CD14-positive monocyte (primary cell): ENCODE measurements around the gene MYO7A. TPM values are rescaled to one million over a fixed set of nuclear protein-coding genes. Genes with fewer than 3 reads are reported as not detected.

Experiments
- DNase-seq, 3 donors: peaks; one replicate each; pipeline ENCODE4 v3.0.0-alpha.2; 2011 to 2022
- H2AFZ ChIP-seq: 2 replicates; pipeline ENCODE4 v1.6.0; 2012; ENCODE audit warnings: mild to moderate bottlenecking, low read depth, low read length, inconsistent platforms; ENCODE audit not compliant: insufficient read depth, poor library complexity, severe bottlenecking
- H3K27ac ChIP-seq, 2 donors: 1 replicate in 1 of 2; 2 replicates in 1 of 2; pipeline ENCODE4 v1.5.1; 2012 to 2013; ENCODE audit warnings: low read length in 2 of 2, control low read depth in 1 of 2, inconsistent platforms in 1 of 2, low read depth in 1 of 2, mild to moderate bottlenecking in 1 of 2
- H3K27me3 ChIP-seq, 2 donors: one replicate each; pipeline versions ENCODE4 v1.6.0 to v1.6.1; 2011 to 2013; ENCODE audit warnings: low read length in 2 of 2; ENCODE audit not compliant: control insufficient read depth in 2 of 2, insufficient read depth in 2 of 2
- H3K36me3 ChIP-seq, 2 donors: replicated peaks in 1 of 2; 1 replicate in 1 of 2; 2 replicates in 1 of 2; pipeline versions ENCODE4 v1.5.1 to v1.6.1; 2012 to 2013; ENCODE audit warnings: low read length in 2 of 2, control low read depth in 1 of 2, inconsistent platforms in 1 of 2, mild to moderate bottlenecking in 1 of 2; ENCODE audit not compliant: insufficient read depth in 2 of 2, control insufficient read depth in 1 of 2
- H3K4me1 ChIP-seq, 2 donors: 1 replicate in 1 of 2; 2 replicates in 1 of 2; pipeline versions ENCODE4 v1.5.1 to v1.6.1; 2012 to 2013; ENCODE audit warnings: low read length in 2 of 2, control low read depth in 1 of 2, inconsistent platforms in 1 of 2, mild to moderate bottlenecking in 1 of 2, moderate library complexity in 1 of 2; ENCODE audit not compliant: insufficient read depth in 2 of 2, control insufficient read depth in 1 of 2
- H3K4me2 ChIP-seq: replicated peaks from 2 replicates; pipeline ENCODE3; 2012; ENCODE audit warnings: low read length, moderate library complexity, mild to moderate bottlenecking; ENCODE audit not compliant: poor library complexity, severe bottlenecking; ENCODE audit errors: extremely low read depth
- H3K4me3 ChIP-seq, 3 experiments: fragments of 200-600 bp in 1 of 3; sonication (generic) in 1 of 3; replicated peaks in 1 of 3; 1 replicate in 2 of 3; 2 replicates in 1 of 3; pipeline ENCODE4 v1.5.1; 2011 to 2013; ENCODE audit warnings: low read length in 3 of 3, mild to moderate bottlenecking in 3 of 3, control low read depth in 2 of 3, low read depth in 2 of 3, inconsistent platforms in 1 of 3, moderate library complexity in 1 of 3
- H3K79me2 ChIP-seq: 2 replicates; pipeline ENCODE4 v1.6.0; 2012; ENCODE audit warnings: mild to moderate bottlenecking, control low read depth, inconsistent platforms, low read length, moderate library complexity; ENCODE audit not compliant: insufficient read depth
- H3K9ac ChIP-seq: 2 replicates; pipeline ENCODE4 v1.6.0; 2017; ENCODE audit warnings: low read length, mild to moderate bottlenecking; ENCODE audit not compliant: insufficient read depth, poor library complexity, severe bottlenecking
- H3K9me3 ChIP-seq, 2 donors: replicated peaks in 1 of 2; 1 replicate in 1 of 2; 2 replicates in 1 of 2; pipeline versions ENCODE4 v1.5.1 to v1.6.1; 2012 to 2013; ENCODE audit warnings: low read length in 2 of 2, control low read depth in 1 of 2; ENCODE audit not compliant: control insufficient read depth in 1 of 2, insufficient read depth in 1 of 2
- H4K20me1 ChIP-seq: 2 replicates; pipeline ENCODE4 v1.6.0; 2012; ENCODE audit warnings: mild to moderate bottlenecking, low read length, control low read depth, moderate library complexity; ENCODE audit not compliant: insufficient read depth
- H3K27ac Mint-ChIP-seq, 7 donors: one replicate each; pipeline ENCODE4 v1.8.0; 2020; ENCODE audit warnings: mild to moderate bottlenecking in 7 of 7, mixed read lengths in 7 of 7, moderate library complexity in 6 of 7, inconsistent platforms in 2 of 7
- H3K27me3 Mint-ChIP-seq, 3 donors: one replicate each; pipeline ENCODE4 v1.8.0; 2021 to 2022; ENCODE audit warnings: low read depth in 3 of 3, mild to moderate bottlenecking in 3 of 3, mixed read lengths in 3 of 3, moderate library complexity in 3 of 3, inconsistent platforms in 1 of 3
- H3K36me3 Mint-ChIP-seq, 2 donors: one replicate each; pipeline ENCODE4 v1.8.0; 2020; ENCODE audit warnings: mixed read lengths in 2 of 2, inconsistent platforms in 1 of 2, mild to moderate bottlenecking in 1 of 2
- H3K4me1 Mint-ChIP-seq: one replicate; pipeline ENCODE4 v1.8.0; 2020; ENCODE audit warnings: mild to moderate bottlenecking, mixed read lengths
- H3K4me3 Mint-ChIP-seq, 2 donors: one replicate each; pipeline ENCODE4 v1.8.0; 2020; ENCODE audit warnings: mild to moderate bottlenecking in 2 of 2, mixed read lengths in 2 of 2, moderate library complexity in 1 of 2
- H3K9me3 Mint-ChIP-seq, 7 donors: one replicate each; pipeline ENCODE4 v1.8.0; 2020 to 2022; ENCODE audit warnings: mixed read lengths in 7 of 7, mild to moderate bottlenecking in 6 of 7, moderate library complexity in 6 of 7, inconsistent platforms in 2 of 7
- WGBS: methylation state at CpG from one replicate; pipeline ENCODE4 v1.1.5; 2013; ENCODE audit warnings: missing lambda C conversion rate; ENCODE audit not compliant: insufficient coverage; 5-methylcytosine and 5-hydroxymethylcytosine counted together
- intact Hi-C, 2 donors: fragments of 100-400 bp; cut with micrococcal nuclease; formaldehyde crosslinking; loops; one replicate each; pipeline versions ENCODE4 v1.15.0 to v1.15.1; 2023
- polyA plus RNA-seq, 3 donors: library from polyadenylated mRNA; depleted of rRNA in 1 of 3; unstranded in 2 of 3; stranded (reverse) in 1 of 3; fragments of 300-500 nt in 2 of 3; fragments of >200 nt in 1 of 3; fragmentation: Illumina TruSeq in 2 of 3; gene quantifications; 1 replicate in 2 of 3; 2 replicates in 1 of 3; pipeline ENCODE4 v1.2.3, GENCODE V29; 2012 to 2021
- TF ChIP-seq, protein P1 (sequence below): fragments of 200-600 bp; IDR thresholded peaks from one replicate; pipeline ENCODE4 v1.8.0; 2022; ENCODE audit warnings: antibody characterized with exemption, mild to moderate bottlenecking

MYO7A gene
- polyA plus RNA-seq, 3 donors = 3.5 to 7.8 (median 3.6) TPM

DNA sequence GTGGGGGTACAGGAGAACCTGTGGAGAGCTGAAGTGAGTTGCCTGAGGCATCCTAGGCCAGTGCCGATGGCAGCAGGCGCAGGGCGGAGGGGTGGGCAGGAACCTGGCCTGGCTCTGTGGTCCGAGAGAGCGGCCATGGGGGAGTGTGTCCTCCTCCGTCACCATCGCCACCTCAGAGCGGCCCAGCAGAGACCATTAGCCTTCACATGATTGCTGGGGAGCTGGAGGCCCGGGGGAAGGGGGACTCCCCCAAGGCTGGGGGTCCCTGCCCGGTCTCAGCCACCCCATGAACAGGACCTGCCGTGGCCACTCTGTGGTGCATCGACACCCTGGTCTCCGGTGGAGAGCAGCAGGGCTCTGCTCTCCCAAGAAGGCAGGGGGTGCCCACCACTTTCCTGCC is 21.3 kb upstream of the MYO7A start:
- WGBS = 98% methylated on average over 10 of the region's 13 CpGs
- Mint-ChIP-seq H3K36me3 (no peaks in the 10 kb centered on the region), H3K27me3 (peaks cover 1 to 10% (median 3%) of the 10 kb centered on the region in 3 donors)

GRCh38 chr11:77107950-77108349 is 20.1 kb upstream of the MYO7A start:
- Histone ChIP-seq H3K4me3 (no peak overlapping the region), H2AFZ (no peak overlapping the region), H3K4me2 (no peak overlapping the region), H3K9me3 (no peaks in the 10 kb centered on the region), H3K9ac (no peak overlapping the region), H3K36me3 (no peaks in the 10 kb centered on the region), H4K20me1 (no peaks in the 10 kb centered on the region), H3K79me2 (no peaks in the 10 kb centered on the region), H3K4me1 (no peaks in the 10 kb centered on the region), H3K27ac (no peak overlapping the region), H3K27me3 (no peaks in the 10 kb centered on the region)
- Mint-ChIP-seq H3K4me1 (peaks cover 6% of the 10 kb centered on the region), H3K9me3 (no peaks in the 10 kb centered on the region), H3K27ac (no peak overlapping the region), H3K36me3 (no peaks in the 10 kb centered on the region), H3K27me3 (peaks cover 3 to 8% (median 3%) of the 10 kb centered on the region in 3 donors), H3K4me3 (no peak overlapping the region)
- TF ChIP-seq, protein P1, sequence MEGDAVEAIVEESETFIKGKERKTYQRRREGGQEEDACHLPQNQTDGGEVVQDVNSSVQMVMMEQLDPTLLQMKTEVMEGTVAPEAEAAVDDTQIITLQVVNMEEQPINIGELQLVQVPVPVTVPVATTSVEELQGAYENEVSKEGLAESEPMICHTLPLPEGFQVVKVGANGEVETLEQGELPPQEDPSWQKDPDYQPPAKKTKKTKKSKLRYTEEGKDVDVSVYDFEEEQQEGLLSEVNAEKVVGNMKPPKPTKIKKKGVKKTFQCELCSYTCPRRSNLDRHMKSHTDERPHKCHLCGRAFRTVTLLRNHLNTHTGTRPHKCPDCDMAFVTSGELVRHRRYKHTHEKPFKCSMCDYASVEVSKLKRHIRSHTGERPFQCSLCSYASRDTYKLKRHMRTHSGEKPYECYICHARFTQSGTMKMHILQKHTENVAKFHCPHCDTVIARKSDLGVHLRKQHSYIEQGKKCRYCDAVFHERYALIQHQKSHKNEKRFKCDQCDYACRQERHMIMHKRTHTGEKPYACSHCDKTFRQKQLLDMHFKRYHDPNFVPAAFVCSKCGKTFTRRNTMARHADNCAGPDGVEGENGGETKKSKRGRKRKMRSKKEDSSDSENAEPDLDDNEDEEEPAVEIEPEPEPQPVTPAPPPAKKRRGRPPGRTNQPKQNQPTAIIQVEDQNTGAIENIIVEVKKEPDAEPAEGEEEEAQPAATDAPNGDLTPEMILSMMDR = no peak
- no peak for DNase-seq
- intact Hi-C loops = no loop called here
- WGBS = 100% methylated on average over 2 of the region's 3 CpGs

More for the DNA sequence above, 21.3 kb upstream of the MYO7A start:
- Histone ChIP-seq H3K4me2 (no peak overlapping the region), H3K27ac (no peak overlapping the region), H3K36me3 (no peaks in the 10 kb centered on the region), H4K20me1 (no peaks in the 10 kb centered on the region), H3K4me1 (no peaks in the 10 kb centered on the region), H2AFZ (no peak overlapping the region), H3K4me3 (no peak overlapping the region), H3K27me3 (no peaks in the 10 kb centered on the region), H3K79me2 (no peaks in the 10 kb centered on the region), H3K9me3 (no peaks in the 10 kb centered on the region), H3K9ac (no peak overlapping the region)
- no peak overlapping the region for H3K4me3 Mint-ChIP-seq
- no peaks in the 10 kb centered on the region for H3K9me3 Mint-ChIP-seq
- intact Hi-C loops = no loop called here
- TF ChIP-seq, protein P1 = no peak
- peaks cover 6% of the 10 kb centered on the region for H3K4me1 Mint-ChIP-seq
- H3K27ac Mint-ChIP-seq = no peak overlapping the region
- DNase-seq = no peak
